HG02759 (cell line): ENCODE results near the gene PABPC1L.
"Not testable (repeated sequence)": the region's sequence is repeated elsewhere in the genome, so short reads cannot be mapped to it uniquely, and the experiment has no call there.

ENCODE experiments used
- ATAC-seq: cut with Tn5 transposase; IDR thresholded peaks from one replicate; pipeline ENCODE4 v1.9.1; 2021; ENCODE audit warnings: mild to moderate bottlenecking, moderate library complexity; ENCODE audit not compliant: unreplicated experiment

PABPC1L gene

DNA sequence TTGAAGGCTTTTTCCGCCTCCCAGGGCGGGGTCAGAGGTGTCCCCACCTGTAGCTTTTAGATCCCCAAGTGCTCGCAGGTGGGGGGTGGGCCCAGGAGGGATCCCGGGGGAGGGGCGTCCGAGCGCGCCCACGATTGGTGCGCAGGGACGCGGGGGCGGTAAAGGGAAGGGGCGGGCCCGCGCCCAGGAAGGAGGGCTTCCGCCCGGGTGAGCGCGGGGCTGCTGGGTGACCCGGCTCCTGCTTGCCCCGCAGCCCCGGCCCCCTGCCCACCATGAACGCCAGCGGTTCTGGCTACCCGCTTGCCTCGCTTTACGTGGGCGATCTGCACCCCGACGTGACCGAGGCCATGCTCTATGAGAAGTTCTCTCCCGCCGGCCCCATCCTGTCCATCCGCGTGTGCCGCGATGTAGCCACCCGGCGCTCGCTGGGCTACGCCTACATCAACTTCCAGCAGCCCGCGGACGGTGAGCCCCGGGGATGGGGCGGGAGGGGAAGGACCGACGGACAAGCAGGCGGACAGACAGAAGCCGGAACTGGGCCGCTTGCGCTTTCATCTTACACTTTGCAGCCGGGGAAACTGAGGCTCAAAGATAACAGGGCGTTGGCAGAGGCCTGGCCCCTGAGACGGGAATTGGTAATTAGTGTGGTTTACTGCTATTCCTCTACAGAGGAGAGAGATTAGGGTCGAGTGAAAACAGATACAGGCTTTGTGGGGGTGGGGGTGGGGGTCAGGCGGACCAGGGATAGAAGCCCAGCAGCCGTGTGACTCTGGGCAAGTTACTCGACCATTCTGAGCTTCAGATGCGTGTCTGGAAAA is at the start of gene PABPC1L:
PABPC1L (plus strand) TSS at position 189 of the 818 bp plus-strand sequence; CDS start at position 273, 84 bp downstream.
- peak; percentile 95 for ATAC-seq

DNA sequence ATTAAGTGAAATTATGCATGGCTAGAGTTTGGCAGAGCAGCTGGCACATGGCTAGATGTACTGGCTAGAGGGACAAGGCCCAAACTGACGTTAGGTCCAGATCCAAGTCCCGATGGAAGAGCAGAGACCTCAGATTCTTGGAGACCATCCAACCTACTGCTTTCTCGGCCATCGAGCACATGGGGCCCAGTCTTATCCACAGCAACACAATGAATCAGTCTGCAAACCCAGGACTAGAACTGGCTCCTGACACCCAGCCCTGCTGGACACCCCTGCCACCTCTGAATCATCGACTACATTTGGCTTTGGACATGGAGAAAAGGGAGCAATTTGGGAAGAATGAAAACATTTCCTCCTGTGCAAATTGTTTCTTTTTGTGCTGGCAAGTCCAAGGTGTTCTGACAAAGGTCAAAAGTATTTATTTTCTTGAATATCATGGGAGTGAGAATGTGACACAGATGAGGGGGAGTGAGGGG is 48.3 kb upstream of the PABPC1L start:
- ATAC-seq: no peak

- ATAC-seq: no peak
These were observed 47.6 kb upstream of the PABPC1L start for GRCh38 chr20:44862286-44862685.

DNA sequence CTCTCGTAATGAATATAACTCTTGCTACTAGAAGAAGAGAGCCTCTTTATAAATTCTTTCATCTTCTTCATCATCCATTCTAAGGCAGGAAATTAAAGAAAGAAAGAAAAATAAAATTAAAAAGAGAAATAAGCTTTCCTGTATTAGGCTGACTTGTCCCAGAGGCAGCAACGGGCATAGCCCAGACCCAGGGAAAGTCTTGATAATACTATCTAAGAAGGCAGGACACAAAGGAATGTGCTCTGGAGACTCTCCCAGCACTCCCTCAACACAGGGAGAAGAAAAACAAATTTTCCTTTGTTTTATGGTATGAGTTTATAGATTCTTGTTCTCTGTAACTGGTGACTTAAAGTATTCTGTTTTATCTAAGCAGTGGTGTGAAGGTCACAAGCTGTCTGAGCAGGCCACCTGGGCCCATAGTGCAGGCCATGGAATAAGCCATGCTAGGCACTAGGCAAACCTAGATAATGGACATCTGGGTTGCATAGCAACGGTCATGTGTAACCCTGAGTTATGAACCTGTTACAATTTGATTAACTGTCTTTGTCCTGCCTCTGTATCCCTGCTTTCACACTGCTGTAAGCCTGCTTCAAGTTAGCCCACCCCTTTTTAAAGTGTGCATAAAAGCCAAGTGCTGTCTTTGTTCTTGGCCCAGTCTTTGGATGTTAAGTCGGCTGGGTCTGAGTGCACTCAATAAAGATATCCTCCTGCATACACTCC is 46.3 kb upstream of the PABPC1L start:
- ATAC-seq: not testable (repeated sequence)

DNA sequence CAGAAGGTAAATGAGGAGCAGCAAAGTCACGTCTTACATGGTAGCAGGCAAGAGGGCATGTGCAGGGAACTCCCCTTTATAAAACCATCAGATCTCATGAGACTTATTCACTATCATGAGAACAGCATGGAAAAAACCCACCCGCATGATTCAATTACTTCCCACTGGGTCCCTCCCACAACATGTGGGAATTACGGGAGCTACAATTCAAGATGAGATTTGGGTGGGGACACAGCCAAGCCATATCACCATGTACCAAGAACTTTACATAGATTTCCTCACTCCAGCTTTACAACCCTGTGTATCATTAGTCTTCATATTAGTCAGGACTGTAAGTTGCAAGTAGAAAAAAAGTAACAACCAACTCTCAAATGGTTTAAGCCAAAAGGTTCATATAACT is 45.4 kb upstream of the PABPC1L start:
- ATAC-seq: not testable (repeated sequence)

DNA sequence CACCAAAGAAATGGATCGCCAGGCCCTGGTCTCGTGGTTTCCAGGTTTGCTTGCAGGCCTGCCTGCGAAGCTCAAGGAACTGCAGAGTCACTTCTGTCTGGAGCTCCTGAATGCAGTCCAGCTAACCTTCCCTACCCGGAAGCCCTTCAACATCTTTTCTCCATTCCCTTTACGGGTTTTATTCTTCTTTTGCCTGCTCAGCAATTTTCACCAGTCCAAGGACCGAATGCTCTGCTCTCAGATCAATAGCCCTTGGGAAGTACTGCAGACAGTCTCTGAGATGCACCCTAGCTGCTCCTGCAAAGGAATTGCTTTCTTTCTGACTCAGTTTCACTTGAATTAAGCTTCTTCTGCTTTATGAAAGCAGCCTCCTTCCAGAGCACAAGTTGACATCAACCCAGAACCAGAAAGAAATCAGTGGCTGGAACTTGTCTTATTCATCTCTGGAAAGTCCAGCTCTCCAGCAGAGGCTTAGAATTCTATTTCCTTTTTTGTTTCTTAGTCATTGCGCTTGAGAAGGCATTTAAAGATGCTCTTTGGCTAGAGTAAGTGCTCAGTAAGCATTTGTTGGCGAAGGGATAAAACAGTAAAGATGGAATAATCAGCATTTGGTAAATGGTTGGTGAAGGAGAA is 43.0 kb upstream of the PABPC1L start:
- ATAC-seq: no peak

- ATAC-seq: no peak
These were observed 40.4 kb upstream of the PABPC1L start for GRCh38 chr20:44869471-44869870.

DNA sequence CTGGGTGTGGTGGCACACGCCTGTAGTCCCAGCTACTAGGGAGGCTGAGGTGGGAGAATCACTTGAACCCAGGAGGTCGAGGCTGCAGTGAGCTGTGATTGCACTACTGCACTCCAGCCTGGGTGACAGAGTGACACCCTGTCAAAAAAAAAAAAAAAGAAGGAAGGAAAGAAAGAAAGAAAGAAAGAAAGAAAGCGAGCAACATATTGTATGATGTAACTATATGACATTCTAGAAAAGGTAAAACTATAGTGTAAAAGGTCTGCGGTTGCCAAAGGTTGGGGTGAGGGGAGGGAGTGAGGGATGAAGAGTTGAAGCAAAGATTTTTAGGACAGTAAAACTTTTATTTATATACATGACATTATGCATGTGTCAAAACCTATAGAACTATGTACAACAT is 27.5 kb upstream of the PABPC1L start:
- not testable (repeated sequence) for ATAC-seq

- no peak for ATAC-seq
These were observed 26.5 kb upstream of the PABPC1L start for GRCh38 chr20:44883214-44883902.

GRCh38 chr20:44884907-44885391 is 24.9 kb upstream of the PABPC1L start:
- no peak for ATAC-seq

- ATAC-seq: peak; percentile 94
These were observed 24.2 kb upstream of the PABPC1L start, which contains the start of gene YWHAB for GRCh38 chr20:44885392-44886265. YWHAB (plus strand) TSS chr20:44885705; CDS start chr20:44901534, 15,829 bp downstream.

- no peak for ATAC-seq
These were observed 23.6 kb upstream of the PABPC1L start for GRCh38 chr20:44886266-44886651.

DNA sequence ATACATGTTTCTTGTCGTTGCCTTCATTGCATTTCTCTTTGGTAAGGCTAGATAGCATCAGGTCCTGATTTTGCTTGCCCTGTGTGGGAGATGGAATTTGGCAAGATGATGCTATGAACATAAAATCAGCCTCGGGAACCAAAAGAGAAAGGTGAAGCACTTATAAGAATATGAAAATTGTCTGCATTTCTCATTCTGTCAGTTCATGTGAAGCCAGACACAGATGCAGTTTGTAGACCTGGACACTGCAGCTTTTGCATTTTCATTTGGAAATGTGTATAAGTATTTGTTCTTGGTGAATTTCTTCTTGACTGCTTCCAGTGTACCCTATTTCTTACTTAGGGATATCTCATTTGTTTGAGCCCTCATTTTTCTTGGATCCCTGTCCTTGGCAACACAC is 23.0 kb upstream of the PABPC1L start:
- ATAC-seq: no peak

DNA sequence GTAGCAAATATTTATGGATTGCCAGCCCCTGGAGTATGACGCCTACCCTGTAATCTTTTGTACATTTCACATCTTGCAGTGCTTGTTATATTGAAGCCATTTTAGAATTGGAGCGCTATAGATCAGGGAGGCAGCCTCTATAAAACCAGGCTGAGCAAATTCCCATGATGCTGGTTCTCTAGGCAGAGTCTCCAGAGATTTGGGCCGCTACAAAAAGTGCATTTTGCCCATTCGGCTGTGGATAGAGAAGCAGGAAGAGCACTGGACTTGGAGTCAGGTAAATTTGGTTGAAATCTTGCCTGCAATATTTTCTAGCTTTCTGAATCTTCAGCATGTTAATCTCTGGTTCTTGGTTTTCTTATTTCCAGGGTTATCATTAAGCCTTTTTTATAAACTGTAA is 22.4 kb upstream of the PABPC1L start:
- ATAC-seq: no peak

GRCh38 chr20:44888226-44889103 is 21.4 kb upstream of the PABPC1L start:
- no peak for ATAC-seq

GRCh38 chr20:44891826-44892225 is 18.0 kb upstream of the PABPC1L start:
- no peak for ATAC-seq

DNA sequence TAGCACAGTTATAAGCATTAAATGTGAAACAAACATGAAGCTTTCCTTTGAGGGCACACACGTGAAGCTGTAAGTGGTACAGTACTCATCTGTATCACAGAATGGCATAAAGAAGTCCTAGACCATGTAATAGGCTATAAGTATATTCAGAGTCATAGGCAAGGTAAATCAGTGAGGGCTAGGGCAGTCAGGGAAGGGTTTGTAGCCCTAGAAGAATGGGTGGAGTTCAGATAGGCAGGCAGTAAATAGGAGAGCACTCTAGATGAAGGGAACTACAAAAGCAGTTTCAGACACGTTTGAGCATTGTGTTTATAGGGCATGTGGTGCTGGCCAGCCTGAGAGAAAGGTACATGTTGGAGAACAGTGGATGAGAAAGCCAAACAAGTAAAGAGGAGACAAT is 14.9 kb upstream of the PABPC1L start:
- no peak for ATAC-seq

DNA sequence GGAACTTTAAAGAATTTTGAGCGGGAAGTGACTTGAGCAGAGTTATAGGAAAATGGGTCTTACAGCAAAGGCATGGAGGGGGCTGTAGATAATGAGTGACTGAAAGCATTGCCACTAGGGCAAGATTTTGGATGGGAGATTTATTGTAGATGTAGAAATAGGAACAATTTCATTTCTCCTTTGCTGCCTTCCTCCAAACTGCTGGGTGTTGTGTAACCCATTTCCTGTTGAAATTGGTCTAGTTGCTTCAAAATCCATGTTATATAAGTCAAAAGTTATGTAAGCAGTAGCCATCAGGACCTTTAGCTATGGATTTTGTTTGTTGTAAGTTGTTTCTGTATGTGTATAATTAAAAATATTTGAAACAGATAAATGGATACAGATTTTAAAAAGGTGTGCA is 13.3 kb upstream of the PABPC1L start:
- ATAC-seq: no peak

GRCh38 chr20:44897133-44897532 is 12.7 kb upstream of the PABPC1L start:
- no peak for ATAC-seq
